Tibial nerve (tissue), 4 donors: ENCODE results near the gene MRPS34.

Experiments used
- CTCF ChIP-seq, 5 experiments: fragments of 200-600 bp in 3 of 5; fragments of 450-650 bp in 2 of 5; sonication (generic) in 3 of 5; IDR thresholded peaks; one replicate each; pipeline ENCODE4 v1.5.1; 2016 to 2019; ENCODE audit warnings: antibody characterized with exemption in 5 of 5, mild to moderate bottlenecking in 3 of 5, moderate library complexity in 2 of 5
- EP300 ChIP-seq, 2 donors: sonication (generic); formaldehyde crosslinking; IDR thresholded peaks; one replicate each; pipeline ENCODE4 v1.6.1; 2017; ENCODE audit warnings: antibody characterized with exemption in 2 of 2, mild to moderate bottlenecking in 1 of 2
- POLR2A ChIP-seq, 2 donors: fragments of 450-650 bp; IDR thresholded peaks; one replicate each; pipeline ENCODE4 v1.6.1; 2017; ENCODE audit warnings: antibody characterized with exemption in 2 of 2, mild to moderate bottlenecking in 2 of 2, moderate library complexity in 2 of 2

GRCh38 chr16:1749152-1750117 is 23.5 kb downstream of the MRPS34 start:
- TF ChIP-seq POLR2A (IDR thresholded peaks at IDR 0.05) (no peak), CTCF (IDR thresholded peaks at IDR 0.05) (no peak), EP300 (IDR thresholded peaks at IDR 0.05) (no peak)
